ENCODE results near the gene CDH9.

CDH9 gene

DNA sequence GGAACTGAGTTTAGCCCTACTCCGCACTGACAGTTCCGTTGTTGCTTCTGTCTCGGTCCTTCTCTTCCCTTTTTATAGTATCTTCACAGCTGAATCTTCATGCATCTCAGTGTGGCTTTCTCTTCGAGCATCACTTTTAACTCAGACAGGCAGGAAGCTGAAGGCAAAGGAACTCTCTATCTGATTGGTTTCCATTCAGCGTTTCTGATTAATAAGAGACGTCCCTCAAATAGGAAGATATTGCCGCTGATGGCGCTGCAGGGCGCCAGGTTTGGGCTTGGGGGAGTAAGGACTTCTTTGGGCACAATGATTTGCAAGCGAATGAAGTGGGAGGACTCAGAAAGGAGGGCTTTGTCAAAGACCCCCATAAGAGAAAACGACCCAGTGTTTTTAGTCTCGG is at the start of gene CDH9:
TSS of gene CDH9 (minus strand) at position 111 of the 400 bp plus-strand sequence. CDS start 50,253 bp downstream, outside the sequence.
- DNase-seq (ENCODE audit: low spot score), result peak; percentile 61

DNA sequence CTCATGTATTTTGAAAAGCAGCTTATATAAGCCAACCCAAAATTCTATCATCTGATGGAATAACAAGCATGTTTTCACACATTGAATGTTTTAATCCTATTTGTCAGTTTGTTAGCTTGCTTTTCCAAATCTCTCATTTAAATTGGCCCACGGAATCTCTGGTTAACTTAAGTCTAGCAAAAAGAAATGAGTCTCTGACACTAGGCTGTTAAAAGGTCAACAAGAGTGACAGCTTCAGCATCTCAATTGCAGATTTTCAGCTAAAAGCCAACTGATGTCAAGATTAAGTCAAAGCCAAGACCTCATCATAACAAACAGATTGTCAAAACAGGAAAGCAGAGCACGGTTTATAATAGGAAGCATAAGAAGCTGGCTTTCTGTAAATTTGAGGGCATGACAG is 49.4 kb upstream of the CDH9 start:
- no peak for DNase-seq (ENCODE audit: low spot score)

GRCh38 chr5:27083449-27084415 is 45.3 kb upstream of the CDH9 start:
- no peak for DNase-seq (ENCODE audit: low spot score)

GRCh38 chr5:27080147-27080546 is 41.8 kb upstream of the CDH9 start:
- DNase-seq (ENCODE audit: low spot score), result no peak

DNA sequence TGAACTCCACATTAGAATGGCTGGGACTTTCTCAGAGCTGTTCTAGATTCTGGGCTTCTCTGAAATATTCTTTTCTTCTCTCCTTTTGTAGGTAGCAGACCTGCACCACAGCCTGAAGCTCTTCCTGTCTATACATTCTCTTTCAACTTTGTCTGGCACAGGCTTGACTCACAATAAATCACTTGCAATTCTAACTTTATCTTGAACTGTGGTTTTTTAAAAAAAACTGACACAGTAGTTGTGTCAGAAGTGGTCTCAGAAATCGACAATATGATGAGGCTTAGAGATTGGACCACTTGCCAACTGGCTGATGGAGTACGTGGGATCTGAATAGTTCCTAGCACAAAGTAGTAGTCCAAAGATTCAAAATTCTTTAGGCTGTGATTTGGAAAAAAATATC is 24.1 kb upstream of the CDH9 start:
- DNase-seq (ENCODE audit: low spot score), result no peak

GRCh38 chr5:27048510-27048909 is 10.1 kb upstream of the CDH9 start:
- DNase-seq (ENCODE audit: low spot score), result no peak

GRCh38 chr5:27041372-27041771 is 3.0 kb upstream of the CDH9 start:
- no peak for DNase-seq (ENCODE audit: low spot score)

GRCh38 chr5:27034565-27034964 is 3.8 kb downstream of the CDH9 start:
- DNase-seq (ENCODE audit: low spot score), result no peak

DNA sequence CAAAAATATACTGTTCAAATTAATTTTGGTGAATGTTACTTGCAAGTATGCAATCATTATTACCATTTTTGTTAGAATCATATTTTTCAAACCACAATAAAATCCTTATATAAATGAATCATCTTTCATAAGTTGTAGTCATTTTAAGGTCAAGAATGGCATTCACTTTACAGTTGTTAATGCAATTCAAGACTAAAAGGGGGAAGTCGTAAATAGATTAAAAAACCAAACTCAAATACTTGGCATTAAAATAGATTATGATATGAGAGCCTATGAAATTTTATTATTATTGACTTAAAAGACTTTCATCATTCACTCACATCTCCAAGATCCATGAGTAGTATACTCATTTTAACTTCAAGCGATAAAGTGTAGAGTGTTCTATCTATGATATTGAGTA is 11.6 kb downstream of the CDH9 start:
- no peak for DNase-seq (ENCODE audit: low spot score)

DNA sequence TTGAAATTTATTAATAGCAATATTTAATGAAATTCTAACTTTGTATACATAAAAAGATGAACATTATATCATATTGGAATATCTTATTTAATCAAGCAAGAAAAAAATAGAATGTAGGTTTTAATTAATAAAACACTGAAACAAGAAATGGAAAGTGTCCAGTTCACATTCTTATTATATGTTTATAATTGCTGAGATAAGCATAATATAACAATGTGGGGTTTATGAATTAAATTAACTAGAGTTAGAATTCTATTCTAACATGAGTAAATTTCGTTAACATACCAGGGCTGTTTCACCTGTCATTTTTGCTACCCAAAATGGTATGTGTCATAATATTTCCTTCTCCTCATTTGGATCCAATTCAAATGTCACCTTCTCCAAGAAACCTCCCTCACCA is 12.3 kb downstream of the CDH9 start:
- no peak for DNase-seq (ENCODE audit: low spot score)

GRCh38 chr5:27021471-27021870 is 16.9 kb downstream of the CDH9 start:
- DNase-seq (ENCODE audit: low spot score), result no peak

GRCh38 chr5:27020973-27021372 is 17.4 kb downstream of the CDH9 start:
- DNase-seq (ENCODE audit: low spot score), result no peak

- no peak for DNase-seq (ENCODE audit: low spot score)
These were observed 22.6 kb downstream of the CDH9 start for GRCh38 chr5:27015758-27016157.

DNA sequence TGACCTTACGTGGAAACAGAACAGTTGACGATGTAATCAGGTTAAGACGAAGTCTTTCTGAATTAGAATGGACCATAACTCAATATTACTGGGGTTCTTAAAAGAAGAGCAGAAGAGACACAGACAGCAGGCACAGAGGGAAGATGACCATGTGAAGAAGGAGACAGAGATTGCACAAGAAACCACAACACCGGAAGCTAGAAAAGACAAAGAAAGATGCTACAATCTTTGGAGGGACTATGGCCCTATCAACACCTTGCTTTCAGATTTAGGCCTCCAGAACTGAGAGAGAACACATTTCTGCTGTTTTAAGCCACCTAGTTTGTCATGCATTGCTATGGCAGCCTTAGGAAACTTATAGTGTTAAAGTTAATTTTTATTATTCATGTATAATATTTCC is 27.1 kb downstream of the CDH9 start:
- DNase-seq (ENCODE audit: low spot score), result no peak

DNA sequence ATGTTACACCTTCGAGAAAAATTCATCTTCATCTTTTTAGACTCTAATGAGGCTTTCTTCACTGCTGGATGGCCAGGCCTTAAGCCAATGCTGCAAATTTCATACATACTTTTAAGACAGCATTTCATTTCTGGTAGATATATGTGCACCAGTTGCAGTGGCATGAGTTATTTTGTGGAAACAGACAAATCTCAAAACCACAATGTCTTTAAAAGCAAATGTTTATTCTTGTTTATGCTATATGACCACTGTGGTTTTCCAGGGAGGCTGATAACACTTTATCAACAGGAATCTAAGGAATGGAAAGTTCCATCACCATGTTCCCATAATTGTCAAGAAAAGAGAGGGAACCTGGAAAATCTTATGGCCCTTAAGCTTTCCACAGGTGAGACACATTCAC is 27.7 kb downstream of the CDH9 start:
- no peak for DNase-seq (ENCODE audit: low spot score)

DNA sequence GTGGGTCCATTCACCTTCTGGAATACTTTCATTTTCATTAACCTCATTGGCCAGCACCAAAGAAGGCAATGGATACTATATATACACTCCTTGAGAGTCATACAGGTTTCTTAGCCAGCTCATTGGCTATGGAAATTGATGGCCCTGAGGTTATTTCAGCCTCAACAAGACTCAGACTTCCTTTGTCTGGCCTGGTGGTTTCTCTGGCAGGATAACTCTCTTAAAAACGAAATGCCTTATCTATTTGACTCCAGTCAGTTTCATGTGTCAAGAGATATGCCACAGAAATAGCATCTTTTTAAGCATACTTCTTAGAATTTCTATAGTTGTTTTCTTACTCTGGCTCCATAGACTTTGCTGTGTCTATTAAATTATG is 28.9 kb downstream of the CDH9 start:
- no peak for DNase-seq (ENCODE audit: low spot score)

DNA sequence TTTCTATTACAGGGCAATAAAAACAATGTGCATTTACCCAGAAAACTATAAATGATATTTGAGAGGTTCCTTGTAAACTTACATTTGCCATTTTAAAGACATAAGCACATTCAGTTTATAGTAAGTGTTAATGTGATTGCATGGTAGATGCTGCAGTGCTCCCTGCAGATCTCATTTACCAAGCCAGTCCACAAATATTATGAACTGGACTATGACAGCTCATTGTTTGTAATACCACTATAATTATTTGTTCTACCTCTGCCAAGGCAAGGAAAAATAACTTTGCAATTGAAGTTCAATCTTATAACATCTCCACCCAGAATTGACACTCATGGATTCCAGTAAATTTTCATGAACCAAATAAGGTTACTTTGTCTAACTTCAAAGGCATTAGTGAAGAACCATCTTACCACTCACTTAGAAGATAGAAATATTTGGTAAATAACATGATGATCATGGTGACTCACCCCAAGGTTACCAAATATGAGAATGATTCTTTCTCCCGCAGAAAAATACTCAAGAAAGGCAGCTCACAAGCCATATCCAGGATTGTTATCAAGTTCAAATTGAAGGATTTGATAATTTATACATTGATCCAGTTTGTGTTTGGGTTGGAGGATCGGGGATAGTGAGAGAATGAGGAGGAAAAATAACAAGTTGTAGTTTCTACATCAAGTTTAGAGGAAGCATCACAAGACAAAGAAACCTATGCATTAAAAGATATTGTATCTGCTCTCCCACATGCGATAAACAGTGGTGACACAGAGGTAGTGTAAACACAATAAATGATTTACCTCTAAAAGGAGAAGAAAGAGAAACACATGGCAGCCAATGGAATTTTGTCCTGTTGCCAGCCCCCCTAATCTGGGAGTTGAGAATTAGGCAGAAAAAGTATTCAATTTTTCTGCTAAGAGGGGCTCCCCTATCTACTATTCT is 29.5 kb downstream of the CDH9 start:
- DNase-seq (ENCODE audit: low spot score), result no peak

GRCh38 chr5:27007121-27007520 is 31.3 kb downstream of the CDH9 start:
- DNase-seq (ENCODE audit: low spot score), result no peak

DNA sequence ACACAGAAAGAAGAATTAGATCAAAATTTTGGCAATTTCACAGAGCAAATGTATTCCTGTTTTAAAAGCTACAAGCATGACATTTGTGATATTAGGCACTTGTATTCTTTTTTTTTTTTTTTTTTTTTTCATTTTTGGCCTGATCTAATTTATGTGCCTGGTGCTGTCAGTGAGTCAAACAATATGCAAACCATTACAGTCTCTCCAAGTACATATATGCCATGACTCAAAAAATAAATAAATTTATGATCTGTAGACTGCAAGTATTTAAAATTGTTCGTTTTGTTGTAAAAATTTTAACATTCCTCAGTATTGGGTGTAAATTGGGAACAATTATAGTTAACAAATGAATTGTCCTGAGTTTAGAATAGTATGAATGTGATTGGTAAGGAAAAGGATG is 51.4 kb downstream of the CDH9 start:
- DNase-seq (ENCODE audit: low spot score), result no peak

DNA sequence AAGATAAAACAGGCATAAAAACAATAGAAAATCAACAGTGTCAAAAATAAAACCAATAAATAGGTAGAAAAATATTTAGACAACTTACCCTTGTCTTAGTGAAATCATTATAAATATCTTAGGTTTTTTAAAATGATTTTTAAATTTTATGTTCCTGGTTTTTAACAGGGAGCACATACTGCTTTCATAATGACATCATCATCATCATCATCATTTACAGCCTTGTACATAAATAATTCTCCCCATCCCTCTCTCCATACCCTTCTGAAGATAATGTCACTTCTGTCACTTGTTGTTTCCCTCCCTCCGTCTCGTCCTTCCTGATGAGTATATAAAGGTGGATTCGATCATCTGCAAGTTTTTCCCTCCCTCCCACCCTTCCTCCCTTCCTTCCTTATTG is 56.6 kb downstream of the CDH9 start:
- DNase-seq (ENCODE audit: low spot score), result no peak

GRCh38 chr5:26959290-26959689 is 79.1 kb downstream of the CDH9 start:
- DNase-seq (ENCODE audit: low spot score), result no peak

DNA sequence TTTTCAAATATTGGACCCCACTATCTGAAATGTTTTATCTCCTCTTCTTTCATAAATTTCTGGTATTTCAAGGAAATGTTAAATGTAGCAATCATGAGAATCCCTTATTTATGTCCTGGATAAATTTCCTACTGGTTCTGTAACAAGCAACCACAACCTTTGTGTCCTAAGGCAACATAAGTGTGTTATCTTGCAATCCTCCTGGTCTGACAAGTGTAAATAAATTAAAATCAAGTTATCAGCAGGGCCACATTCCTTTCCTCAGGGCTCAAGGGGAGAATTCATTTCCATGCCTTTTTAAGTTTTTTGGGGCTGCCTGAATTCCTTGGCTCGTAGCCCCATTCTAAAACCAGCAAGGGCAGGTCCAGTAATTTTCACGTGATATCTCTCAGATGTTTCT is 83.2 kb downstream of the CDH9 start:
- no peak for DNase-seq (ENCODE audit: low spot score)

DNA sequence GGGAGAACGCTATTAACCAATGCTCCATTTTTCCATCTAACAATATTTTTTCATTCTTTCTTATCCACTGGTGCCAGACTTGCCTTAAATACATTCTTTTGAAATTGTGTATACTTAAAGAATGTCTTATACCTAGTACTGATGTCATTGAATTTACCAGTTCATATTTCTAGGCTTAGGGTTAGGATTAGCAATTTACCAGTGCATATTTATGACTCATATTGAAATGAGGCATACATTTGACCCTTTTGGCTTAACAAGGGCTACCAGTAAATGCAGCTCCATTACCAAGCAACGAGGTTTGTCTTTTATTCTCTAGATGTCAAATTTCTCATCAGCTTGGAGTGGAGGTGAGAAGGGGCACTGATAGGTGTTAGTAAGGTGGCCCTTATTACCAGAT is 89.5 kb downstream of the CDH9 start:
- DNase-seq (ENCODE audit: low spot score), result no peak

All from ecto neural progenitor cell (in vitro differentiated cells).